LNCAP (cell line): ENCODE measurements around the gene CDH5.

Source experiments
- TF ChIP-seq, protein P1 (sequence below): fragments of 450-650 bp; IDR thresholded peaks from 2 replicates; pipeline ENCODE4 v1.5.1; 2017; ENCODE audit warnings: mild to moderate bottlenecking

CDH5 gene

DNA sequence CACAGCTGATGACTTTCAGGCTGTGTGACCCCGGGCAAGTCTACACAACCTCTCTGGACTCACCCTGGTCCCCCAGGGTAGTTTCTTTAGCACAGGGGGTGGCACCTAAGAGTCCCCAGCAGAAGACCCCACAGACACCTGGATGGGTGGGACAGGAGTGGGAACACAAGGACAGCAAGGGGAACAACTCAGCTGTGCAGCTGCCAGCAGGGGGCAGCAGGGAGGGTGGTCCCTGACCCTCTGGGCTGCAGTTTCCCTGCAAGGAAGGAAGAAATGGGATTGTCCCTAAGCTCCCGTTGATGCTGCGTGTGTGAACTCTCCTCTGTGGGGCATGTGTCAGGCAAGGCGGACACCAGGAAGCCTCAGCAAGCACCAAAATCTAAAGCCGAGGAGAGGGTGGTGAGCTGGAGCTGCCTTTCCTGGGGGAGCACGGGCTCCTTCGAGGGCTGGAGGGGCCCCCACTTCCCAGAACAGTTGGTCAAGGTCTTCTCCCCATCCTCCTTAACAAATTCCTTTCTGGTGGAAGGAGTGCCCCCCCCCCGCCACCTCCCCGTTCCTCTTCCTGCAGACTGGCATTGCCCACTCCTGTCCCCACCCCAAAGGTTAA, 24.1 kb upstream of the CDH5 start:
- TF ChIP-seq, protein P1, sequence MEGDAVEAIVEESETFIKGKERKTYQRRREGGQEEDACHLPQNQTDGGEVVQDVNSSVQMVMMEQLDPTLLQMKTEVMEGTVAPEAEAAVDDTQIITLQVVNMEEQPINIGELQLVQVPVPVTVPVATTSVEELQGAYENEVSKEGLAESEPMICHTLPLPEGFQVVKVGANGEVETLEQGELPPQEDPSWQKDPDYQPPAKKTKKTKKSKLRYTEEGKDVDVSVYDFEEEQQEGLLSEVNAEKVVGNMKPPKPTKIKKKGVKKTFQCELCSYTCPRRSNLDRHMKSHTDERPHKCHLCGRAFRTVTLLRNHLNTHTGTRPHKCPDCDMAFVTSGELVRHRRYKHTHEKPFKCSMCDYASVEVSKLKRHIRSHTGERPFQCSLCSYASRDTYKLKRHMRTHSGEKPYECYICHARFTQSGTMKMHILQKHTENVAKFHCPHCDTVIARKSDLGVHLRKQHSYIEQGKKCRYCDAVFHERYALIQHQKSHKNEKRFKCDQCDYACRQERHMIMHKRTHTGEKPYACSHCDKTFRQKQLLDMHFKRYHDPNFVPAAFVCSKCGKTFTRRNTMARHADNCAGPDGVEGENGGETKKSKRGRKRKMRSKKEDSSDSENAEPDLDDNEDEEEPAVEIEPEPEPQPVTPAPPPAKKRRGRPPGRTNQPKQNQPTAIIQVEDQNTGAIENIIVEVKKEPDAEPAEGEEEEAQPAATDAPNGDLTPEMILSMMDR, result peak; percentile 86

DNA sequence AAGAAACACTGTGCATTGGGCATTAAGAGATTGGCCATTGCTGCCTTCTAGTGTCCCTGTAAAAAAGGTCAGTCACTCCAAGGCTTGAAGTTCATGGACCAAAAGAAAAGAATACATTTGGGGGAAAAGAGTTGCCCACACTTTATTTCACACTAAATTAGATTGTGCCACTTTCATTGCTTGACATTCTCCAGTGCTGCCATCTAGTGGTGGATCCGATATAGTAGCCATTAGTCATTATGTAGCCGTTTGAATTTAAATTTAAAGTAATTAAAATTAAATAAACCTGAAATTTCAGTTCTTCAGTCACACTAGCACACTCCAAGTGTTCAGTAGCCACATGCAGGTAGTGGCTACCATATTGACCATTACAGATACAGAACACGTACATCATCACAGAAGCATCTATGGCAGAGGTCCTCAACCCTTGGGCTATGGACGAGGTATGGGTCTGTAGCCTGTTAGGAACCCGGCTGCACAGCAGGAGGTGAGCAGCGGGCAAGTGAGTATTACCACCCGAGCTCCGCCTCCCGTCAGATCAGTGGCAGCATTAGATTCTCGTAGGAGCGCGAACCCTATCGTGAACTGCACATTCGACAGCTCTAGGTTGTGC, 21.9 kb upstream of the CDH5 start:
- TF ChIP-seq, protein P1, result peak; percentile 92

DNA sequence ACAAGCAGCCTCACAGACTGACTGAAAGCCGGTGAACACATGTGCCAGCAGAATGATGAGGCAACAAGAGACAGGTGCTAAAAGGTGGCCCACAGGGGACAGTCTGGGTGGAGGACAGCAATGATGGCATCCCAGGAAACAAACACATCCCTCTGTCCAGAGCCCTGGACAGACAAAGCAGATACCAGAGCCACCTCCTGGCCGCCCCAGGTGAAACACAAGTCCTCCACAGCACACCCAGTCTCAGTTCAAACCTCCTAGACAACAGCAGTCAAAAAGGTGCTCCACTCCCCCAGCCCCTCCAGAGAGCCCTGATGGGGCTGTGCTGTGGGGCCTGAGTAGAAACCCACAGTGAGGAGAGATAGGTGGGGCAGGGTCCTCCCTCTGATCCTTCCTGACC, 20.3 kb upstream of the CDH5 start:
- TF ChIP-seq, protein P1, result no peak

DNA sequence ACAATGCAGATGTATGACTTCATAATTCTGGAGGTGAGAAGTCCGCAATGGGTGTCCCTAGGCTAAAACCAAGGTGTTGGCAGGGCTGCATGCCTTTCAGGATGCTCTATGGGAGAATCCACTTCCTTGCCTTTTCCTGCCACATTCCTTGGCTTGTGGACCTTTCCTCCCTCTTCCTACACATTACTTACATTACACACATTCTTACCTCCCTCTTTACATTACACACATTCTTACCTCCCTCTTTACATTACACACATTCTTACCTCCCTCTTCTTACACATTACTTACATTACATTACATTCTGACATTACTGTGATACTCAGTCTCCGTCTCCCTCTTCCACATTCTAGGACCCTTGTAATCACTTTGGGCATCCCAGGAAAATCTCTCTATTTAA, 14.2 kb upstream of the CDH5 start:
- TF ChIP-seq, protein P1, result no peak

DNA sequence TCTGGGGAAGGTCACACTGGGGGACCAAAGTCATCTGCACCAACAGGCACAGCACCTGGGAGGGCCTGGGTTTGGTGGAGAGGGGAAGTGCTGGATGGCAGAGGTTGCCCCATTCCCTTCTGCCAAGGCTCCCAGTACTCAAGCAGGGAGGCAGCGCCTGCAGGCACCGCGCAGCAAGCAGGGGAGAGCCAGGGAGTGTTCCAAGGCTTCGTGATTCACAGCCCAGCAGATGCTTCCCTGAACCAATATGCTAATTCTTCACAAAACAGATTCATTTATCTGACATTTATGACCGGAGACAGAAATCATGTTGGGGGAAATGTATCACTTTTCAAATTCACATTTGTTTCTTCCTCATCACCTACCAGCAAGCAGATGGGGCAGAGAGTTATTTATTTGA, 13.4 kb upstream of the CDH5 start:
- TF ChIP-seq, protein P1, result no peak

DNA sequence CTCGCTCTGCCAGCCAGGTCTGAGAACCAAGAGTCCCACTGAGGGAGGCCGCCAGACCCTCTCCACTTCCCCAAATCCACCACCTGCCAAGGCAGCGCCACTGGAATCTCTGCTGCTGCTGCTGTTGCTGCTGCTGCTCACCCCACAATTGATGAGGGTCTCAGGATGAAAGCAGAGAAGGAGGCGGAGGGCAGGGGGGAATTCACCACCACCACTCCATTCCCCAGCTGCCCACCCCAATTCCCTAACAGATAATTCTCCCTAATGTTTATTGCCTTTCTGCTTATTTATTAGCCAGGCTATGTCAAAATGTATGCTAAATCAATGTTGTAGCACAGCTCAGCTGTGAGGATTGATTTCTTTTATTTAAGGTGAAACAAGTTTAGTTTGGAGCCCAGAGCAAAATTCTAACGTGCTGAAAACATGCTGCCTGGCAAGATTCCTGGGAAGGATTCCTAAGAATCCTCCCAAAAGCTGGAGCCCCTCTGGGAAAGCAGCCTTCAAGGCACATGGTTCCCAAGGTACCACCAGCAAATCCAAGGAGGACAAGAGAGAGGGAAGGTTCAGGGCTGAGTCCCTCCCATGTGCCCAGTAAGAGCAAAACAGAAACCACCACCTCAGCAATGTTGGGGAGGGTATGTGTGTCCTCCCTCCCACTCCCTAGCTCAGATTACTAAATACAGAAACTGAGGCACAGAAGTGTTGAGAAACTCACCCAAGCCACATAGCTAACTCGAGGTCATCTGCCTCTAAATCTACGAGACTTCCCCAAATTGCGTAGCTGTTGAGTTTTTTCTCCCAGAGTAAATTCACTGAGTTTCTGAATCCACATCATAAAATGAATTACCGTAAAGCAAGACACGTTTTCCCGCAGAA, 12.2 kb upstream of the CDH5 start:
- TF ChIP-seq, protein P1, result no peak

DNA sequence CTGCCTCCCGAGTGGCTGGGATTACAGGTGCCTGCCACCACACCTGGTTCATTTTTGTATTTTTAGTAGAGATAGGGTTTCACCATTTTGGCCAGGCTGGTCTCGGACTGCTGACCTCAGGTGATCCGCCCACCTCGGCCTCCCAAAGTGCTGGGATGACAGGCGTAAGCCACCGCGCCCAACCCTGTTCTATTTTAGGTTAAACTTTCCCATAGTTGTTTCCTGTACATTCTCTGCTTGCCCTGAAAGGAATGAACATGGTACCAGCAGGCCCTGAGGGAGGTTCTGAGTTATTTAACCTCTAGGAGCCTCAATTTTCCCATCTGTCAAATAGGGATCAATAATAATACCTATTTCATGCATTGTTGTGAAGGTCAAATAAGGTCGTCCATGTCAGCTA, 11.0 kb upstream of the CDH5 start:
- TF ChIP-seq, protein P1, result no peak
